ENCODE data around the gene SMG1. TPM values are rescaled to one million over a fixed set of nuclear protein-coding genes. Genes with fewer than 3 reads are reported as not detected.
A peak's percentile ranks its signal among the peaks of the same experiment; 100 is the strongest.

Gene SMG1
- polyA plus RNA-seq, 1 experiment: 38.7 TPM

GRCh38 chr16:18803569-18804462, 122.4 kb downstream of the SMG1 start:
- no peak for DNase-seq (ENCODE audit: low read depth, low spot score)
- no peaks in the 10 kb centered on the region for H3K27me3 ChIP-seq (ENCODE audit: control insufficient read depth, insufficient read depth, low read length)
- H3K4me3 ChIP-seq (ENCODE audit: low read depth, low read length): no peak overlapping the region
- POLR2A ChIA-PET: interaction anchor here (0.6 to 2.4 kb wide), 4 partner anchors 9 to 1429 kb away, joined by 3 to 14 read pairs (median 8); partner anchors contain the start of gene RPS15A
- CTCF ChIA-PET: interaction anchor here (0.5 to 2.7 kb wide), 9 partner anchors 11 to 180 kb away, joined by 3 to 10 read pairs (median 4); no protein-coding TSS in a partner anchor
- peak overlapping the region; percentile 0 for H3K27ac ChIP-seq (ENCODE audit: low read depth, low read length)
- TF ChIP-seq CTCF (IDR thresholded peaks at IDR 0.05; ENCODE audit: low read depth, low read length): no peak
- H3K9me3 ChIP-seq (ENCODE audit: control insufficient read depth, insufficient read depth, low read length): peaks cover 4% of the 10 kb centered on the region; the same call in 1 of the 2 replicates

- Histone ChIP-seq H3K27me3 (ENCODE audit: control insufficient read depth, insufficient read depth, low read length) (no peaks in the 10 kb centered on the region), H3K9me3 (ENCODE audit: control insufficient read depth, insufficient read depth, low read length) (peaks cover 4% of the 10 kb centered on the region; the same call in 1 of the 2 replicates), H3K4me3 (ENCODE audit: low read depth, low read length) (no peak overlapping the region), H3K27ac (ENCODE audit: low read depth, low read length) (no peak overlapping the region)
- no peak for DNase-seq (ENCODE audit: low read depth, low spot score)
- ChIA-PET CTCF (interaction anchor here (1.2 to 2.7 kb wide), 10 partner anchors 10 to 181 kb away, joined by 4 to 54 read pairs (median 6); no protein-coding TSS in a partner anchor), POLR2A (interaction anchor here (0.6 to 2.4 kb wide), 5 partner anchors 13 to 1428 kb away, joined by 3 to 14 read pairs (median 6); partner anchors contain the start of gene RPS15A)
- no peak for TF ChIP-seq CTCF (IDR thresholded peaks at IDR 0.05; ENCODE audit: low read depth, low read length)
Observed at GRCh38 chr16:18802767-18803343, 123.4 kb downstream of the SMG1 start.

- POLR2A ChIA-PET: interaction anchor here (0.6 to 4.5 kb wide), 17 partner anchors 9 to 722 kb away, joined by 3 to 133 read pairs (median 5); partner anchors contain the start of genes CCP110, COQ7, RPS15A and SMG1
- H3K27ac ChIP-seq (ENCODE audit: low read depth, low read length): peak within 1 kb of the TSS; percentile 85
- peak; percentile 86 for TF ChIP-seq CTCF (IDR thresholded peaks at IDR 0.05; ENCODE audit: low read depth, low read length)
- peaks cover 4% of the 10 kb centered on the region; the same call in 1 of the 2 replicates for H3K9me3 ChIP-seq (ENCODE audit: control insufficient read depth, insufficient read depth, low read length)
- CTCF ChIA-PET: interaction anchor here (0.6 to 2.7 kb wide), 44 partner anchors 8 to 701 kb away, joined by 3 to 54 read pairs (median 5); partner anchors contain the start of genes RPS15A and TMC7
- no peaks in the 10 kb centered on the region for H3K27me3 ChIP-seq (ENCODE audit: control insufficient read depth, insufficient read depth, low read length)
- H3K4me3 ChIP-seq (ENCODE audit: low read depth, low read length): peak within 1 kb of the TSS; percentile 93
- peak; percentile 99 for DNase-seq (ENCODE audit: low read depth, low spot score)
Observed at GRCh38 chr16:18801145-18801972, 124.8 kb downstream of the SMG1 start, which contains the start of gene ARL6IP1. ARL6IP1 (minus strand) TSS chr16:18801549; CDS start chr16:18801466, 83 bp downstream.

- Histone ChIP-seq H3K27ac (ENCODE audit: low read depth, low read length) (peak overlapping the region; percentile 77), H3K9me3 (ENCODE audit: control insufficient read depth, insufficient read depth, low read length) (peaks cover 4% of the 10 kb centered on the region; the same call in 1 of the 2 replicates), H3K4me3 (ENCODE audit: low read depth, low read length) (peak overlapping the region; percentile 93), H3K27me3 (ENCODE audit: control insufficient read depth, insufficient read depth, low read length) (no peaks in the 10 kb centered on the region)
- ChIA-PET POLR2A (interaction anchor here (0.6 to 4.5 kb wide), 7 partner anchors 9 to 950 kb away, joined by 3 to 133 read pairs (median 5); partner anchors contain the start of gene RPS15A), CTCF (interaction anchor here (0.6 to 1.9 kb wide), 23 partner anchors 9 to 702 kb away, joined by 3 to 54 read pairs (median 6); partner anchors contain the start of gene RPS15A)
- TF ChIP-seq CTCF (IDR thresholded peaks at IDR 0.05; ENCODE audit: low read depth, low read length): no peak
- DNase-seq (ENCODE audit: low read depth, low spot score): no peak
Observed at GRCh38 chr16:18800775-18801144, 125.4 kb downstream of the SMG1 start.
